GM19372 (cell line): ENCODE measurements around the gene FBXL17.

Experiments used
- ATAC-seq: cut with Tn5 transposase; IDR thresholded peaks from one replicate; pipeline ENCODE4 v1.9.1; 2021; ENCODE audit warnings: mild to moderate bottlenecking, low read depth, moderate library complexity; ENCODE audit not compliant: unreplicated experiment

Gene FBXL17

GRCh38 chr5:107930891-107931290 is 451.0 kb downstream of the FBXL17 start:
- ATAC-seq: no peak

GRCh38 chr5:107930092-107930491 is 451.8 kb downstream of the FBXL17 start:
- ATAC-seq: no peak

- ATAC-seq: no peak
These were observed 452.8 kb downstream of the FBXL17 start for GRCh38 chr5:107929080-107929479.

GRCh38 chr5:107926121-107926520 is 455.8 kb downstream of the FBXL17 start:
- ATAC-seq: no peak

- no peak for ATAC-seq
These were observed 456.7 kb downstream of the FBXL17 start for GRCh38 chr5:107925200-107925599.

- ATAC-seq: no peak
These were observed 461.9 kb downstream of the FBXL17 start for GRCh38 chr5:107919969-107920368.

GRCh38 chr5:107919361-107919760 is 462.5 kb downstream of the FBXL17 start:
- ATAC-seq: no peak

GRCh38 chr5:107917983-107918382 is 463.9 kb downstream of the FBXL17 start:
- ATAC-seq: no peak

- ATAC-seq: no peak
These were observed 464.9 kb downstream of the FBXL17 start for GRCh38 chr5:107916731-107917725.

GRCh38 chr5:107915176-107915812 is 466.6 kb downstream of the FBXL17 start:
- no peak for ATAC-seq

- no peak for ATAC-seq
These were observed 468.4 kb downstream of the FBXL17 start for GRCh38 chr5:107913494-107913893.

GRCh38 chr5:107900721-107901120 is 481.2 kb downstream of the FBXL17 start:
- no peak for ATAC-seq

- ATAC-seq: no peak
These were observed 487.5 kb downstream of the FBXL17 start for GRCh38 chr5:107894361-107894760.

- ATAC-seq: no peak
These were observed 488.3 kb downstream of the FBXL17 start for GRCh38 chr5:107893642-107894041.

GRCh38 chr5:107889387-107889786 is 492.5 kb downstream of the FBXL17 start:
- ATAC-seq: no peak

GRCh38 chr5:107888541-107888940 is 493.4 kb downstream of the FBXL17 start:
- no peak for ATAC-seq

- no peak for ATAC-seq
These were observed 494.5 kb downstream of the FBXL17 start for GRCh38 chr5:107887166-107887943.

- no peak for ATAC-seq
These were observed 496.3 kb downstream of the FBXL17 start for GRCh38 chr5:107885601-107886000.

GRCh38 chr5:107884871-107885270 is 497.0 kb downstream of the FBXL17 start:
- ATAC-seq: no peak

GRCh38 chr5:107878661-107879060 is 503.2 kb downstream of the FBXL17 start:
- no peak for ATAC-seq

GRCh38 chr5:107876906-107877305 is 505.0 kb downstream of the FBXL17 start:
- no peak for ATAC-seq
